Measurements from ENCODE around the gene FBRSL1. TPM values are rescaled to one million over a fixed set of nuclear protein-coding genes. Genes with fewer than 3 reads are reported as not detected.

Gene FBRSL1
- total RNA-seq, 1 experiment from 2014 or later: 124 TPM

DNA sequence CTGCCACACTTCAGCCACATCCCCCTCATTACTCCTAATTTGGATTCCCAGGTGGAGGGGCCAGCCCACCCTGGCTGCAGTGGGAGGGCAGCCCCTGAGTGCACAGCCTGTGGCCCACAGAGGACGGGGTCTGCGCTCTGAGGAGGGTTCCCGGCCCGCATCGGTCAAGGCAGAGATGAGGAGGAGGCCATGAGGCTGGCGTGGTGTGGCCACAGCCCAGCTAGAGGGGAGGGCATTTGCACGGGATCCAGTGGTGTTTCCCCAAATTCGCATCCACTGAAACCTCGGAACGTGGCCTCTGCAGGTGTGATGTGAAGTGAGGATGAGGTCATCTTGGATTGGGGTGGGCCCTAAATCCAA, 38.1 kb upstream of the FBRSL1 start:
- RAD21 ChIA-PET (ENCODE audit: low non-redundant PET in 1 of 2, low total read pairs in 2 of 2, uncharacterized antibody in 2 of 2, unreplicated experiment in 2 of 2): no interaction called here
- no TSS peak for BruUV-seq (replicated peaks)
- no peak for ATAC-seq
- TF ChIP-seq FOSL1 (IDR thresholded peaks at IDR 0.05; ENCODE audit: low read depth) (no peak), EZH2 (IDR thresholded peaks at IDR 0.05) (no peak), SIN3A (IDR thresholded peaks at IDR 0.05; ENCODE audit: low read depth) (no peak), EGR1 (IDR thresholded peaks at IDR 0.05; ENCODE audit: low read depth) (no peak), ZFX (IDR thresholded peaks at IDR 0.05) (no peak), JUND (IDR thresholded peaks at IDR 0.05) (no peak)
- TF ChIP-seq, protein P1, sequence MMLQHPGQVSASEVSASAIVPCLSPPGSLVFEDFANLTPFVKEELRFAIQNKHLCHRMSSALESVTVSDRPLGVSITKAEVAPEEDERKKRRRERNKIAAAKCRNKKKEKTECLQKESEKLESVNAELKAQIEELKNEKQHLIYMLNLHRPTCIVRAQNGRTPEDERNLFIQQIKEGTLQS (IDR thresholded peaks at IDR 0.05): no peak
- H3K9ac ChIP-seq (ENCODE audit: low read length): no peak overlapping the region
- CTCF ChIA-PET: no interaction called here
- H3K79me2 ChIP-seq (ENCODE audit: insufficient read depth, low read length): no peaks in the 10 kb centered on the region
- no peaks in the 10 kb centered on the region for H3K9me2 ChIP-seq (ENCODE audit: insufficient read depth)
- H3K27me3 ChIP-seq (ENCODE audit: insufficient read depth, low read length): no peaks in the 10 kb centered on the region
- H3K4me3 ChIP-seq (replicated peaks in 1 of 2; ENCODE audit: low read depth in 1 of 2, low read length in 2 of 2): no peak overlapping the region
- POLR2A ChIA-PET: no interaction called here
- DNase-seq (ENCODE audit: low read depth, low spot score): no peak
- H3K27ac ChIP-seq (ENCODE audit: low read depth, low read length): no peak overlapping the region
- H2AFZ ChIP-seq (ENCODE audit: low read depth, low read length, poor library complexity, severe bottlenecking): no peak overlapping the region
- H4K20me1 ChIP-seq (ENCODE audit: insufficient read depth): no peaks in the 10 kb centered on the region
- no peaks in the 10 kb centered on the region for H3K4me1 ChIP-seq (ENCODE audit: control insufficient read depth in 1 of 2, insufficient read depth in 2 of 2, low read length in 2 of 2)
- no peaks in the 10 kb centered on the region for H3K36me3 ChIP-seq (ENCODE audit: control insufficient read depth in 1 of 2, insufficient read depth in 2 of 2, low read length in 2 of 2)
- H3K9me3 ChIP-seq (ENCODE audit: control insufficient read depth in 1 of 2, insufficient read depth in 1 of 2, low read depth in 1 of 2, low read length in 2 of 2): no peaks in the 10 kb centered on the region; a peak in 1 of 4 replicates
- H3K4me2 ChIP-seq (ENCODE audit: low read length): no peak overlapping the region
- intact Hi-C loops (cut with micrococcal nuclease): no loop called here

DNA sequence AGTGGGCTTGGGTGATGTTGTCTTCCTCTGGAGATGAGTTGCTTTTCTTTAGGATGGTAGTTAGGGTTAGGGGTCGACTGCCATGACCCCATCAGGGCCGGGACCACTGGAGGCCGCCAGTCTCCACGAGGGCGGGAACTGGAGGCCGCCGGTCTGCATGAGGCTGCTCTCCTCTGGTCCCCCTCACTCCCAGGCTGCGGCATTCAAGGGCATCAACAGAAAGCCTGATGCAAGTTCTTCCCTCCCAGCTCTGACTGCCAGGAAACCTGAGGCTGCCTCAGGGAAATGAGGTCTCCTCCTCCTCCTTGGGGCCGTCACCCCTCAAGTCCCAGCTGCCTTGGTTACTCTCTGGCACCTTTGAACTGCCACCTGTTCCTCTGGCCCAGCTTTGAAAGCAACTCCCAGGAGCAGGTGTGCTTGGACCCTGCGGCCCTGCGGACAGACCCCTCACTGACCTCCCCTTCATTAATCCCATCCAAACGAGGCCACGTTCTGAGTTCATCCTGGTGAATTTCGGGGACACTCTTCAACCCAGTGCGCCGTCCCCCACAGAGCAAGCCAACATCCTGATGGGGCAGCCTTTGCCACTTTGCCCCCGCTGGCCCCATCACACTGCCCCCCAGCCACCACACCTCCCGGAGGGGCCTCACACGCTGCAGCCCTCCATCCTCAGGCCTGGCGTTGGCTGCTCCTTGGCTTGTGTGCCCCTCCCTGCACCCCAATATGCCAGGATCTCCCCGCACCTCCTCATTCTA, 37.2 kb upstream of the FBRSL1 start:
- Histone ChIP-seq H3K9me3 (ENCODE audit: control insufficient read depth in 1 of 2, insufficient read depth in 1 of 2, low read depth in 1 of 2, low read length in 2 of 2) (no peaks in the 10 kb centered on the region; a peak in 1 of 4 replicates), H3K27me3 (ENCODE audit: insufficient read depth, low read length) (no peaks in the 10 kb centered on the region), H3K4me3 (replicated peaks in 1 of 2; ENCODE audit: low read depth in 1 of 2, low read length in 2 of 2) (no peak overlapping the region), H3K4me2 (ENCODE audit: low read length) (no peak overlapping the region), H4K20me1 (ENCODE audit: insufficient read depth) (no peaks in the 10 kb centered on the region), H3K9me2 (ENCODE audit: insufficient read depth) (no peaks in the 10 kb centered on the region), H3K36me3 (ENCODE audit: control insufficient read depth in 1 of 2, insufficient read depth in 2 of 2, low read length in 2 of 2) (no peaks in the 10 kb centered on the region), H2AFZ (ENCODE audit: low read depth, low read length, poor library complexity, severe bottlenecking) (no peak overlapping the region), H3K4me1 (ENCODE audit: control insufficient read depth in 1 of 2, insufficient read depth in 2 of 2, low read length in 2 of 2) (no peaks in the 10 kb centered on the region), H3K27ac (ENCODE audit: low read depth, low read length) (no peak overlapping the region), H3K79me2 (ENCODE audit: insufficient read depth, low read length) (no peaks in the 10 kb centered on the region), H3K9ac (ENCODE audit: low read length) (no peak overlapping the region)
- POLR2A ChIA-PET: no interaction called here
- CTCF ChIA-PET: no interaction called here
- BruUV-seq (replicated peaks): no TSS peak
- intact Hi-C loops (cut with micrococcal nuclease): no loop called here
- RAD21 ChIA-PET (ENCODE audit: low non-redundant PET in 1 of 2, low total read pairs in 2 of 2, uncharacterized antibody in 2 of 2, unreplicated experiment in 2 of 2): no interaction called here
- no peak for DNase-seq (ENCODE audit: low read depth, low spot score)
- ATAC-seq: no peak
- TF ChIP-seq ZNF274 (IDR thresholded peaks at IDR 0.05; ENCODE audit: low read depth, low read length): no peak
- no peak for TF ChIP-seq YY1 (IDR thresholded peaks at IDR 0.05; ENCODE audit: extremely low read depth, insufficient replicate concordance, low read depth, low read length)
- TF ChIP-seq, protein P2, sequence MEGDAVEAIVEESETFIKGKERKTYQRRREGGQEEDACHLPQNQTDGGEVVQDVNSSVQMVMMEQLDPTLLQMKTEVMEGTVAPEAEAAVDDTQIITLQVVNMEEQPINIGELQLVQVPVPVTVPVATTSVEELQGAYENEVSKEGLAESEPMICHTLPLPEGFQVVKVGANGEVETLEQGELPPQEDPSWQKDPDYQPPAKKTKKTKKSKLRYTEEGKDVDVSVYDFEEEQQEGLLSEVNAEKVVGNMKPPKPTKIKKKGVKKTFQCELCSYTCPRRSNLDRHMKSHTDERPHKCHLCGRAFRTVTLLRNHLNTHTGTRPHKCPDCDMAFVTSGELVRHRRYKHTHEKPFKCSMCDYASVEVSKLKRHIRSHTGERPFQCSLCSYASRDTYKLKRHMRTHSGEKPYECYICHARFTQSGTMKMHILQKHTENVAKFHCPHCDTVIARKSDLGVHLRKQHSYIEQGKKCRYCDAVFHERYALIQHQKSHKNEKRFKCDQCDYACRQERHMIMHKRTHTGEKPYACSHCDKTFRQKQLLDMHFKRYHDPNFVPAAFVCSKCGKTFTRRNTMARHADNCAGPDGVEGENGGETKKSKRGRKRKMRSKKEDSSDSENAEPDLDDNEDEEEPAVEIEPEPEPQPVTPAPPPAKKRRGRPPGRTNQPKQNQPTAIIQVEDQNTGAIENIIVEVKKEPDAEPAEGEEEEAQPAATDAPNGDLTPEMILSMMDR (IDR thresholded peaks at IDR 0.05 in 2 of 3, conservative IDR thresholded peaks at IDR 0.05 in 1 of 3; ENCODE audit: borderline replicate concordance in 1 of 3, insufficient read depth in 1 of 3, low read depth in 2 of 3, low read length in 2 of 3): no peak
- no peak for TF ChIP-seq EZH2 (IDR thresholded peaks at IDR 0.05)
- no peak for TF ChIP-seq SRF (IDR thresholded peaks at IDR 0.05; ENCODE audit: low read depth)
- TF ChIP-seq EGR1 (IDR thresholded peaks at IDR 0.05; ENCODE audit: low read depth): no peak
- TF ChIP-seq SIN3A (IDR thresholded peaks at IDR 0.05; ENCODE audit: low read depth): no peak
- no peak for TF ChIP-seq TCF7L2 (IDR thresholded peaks at IDR 0.05; ENCODE audit: borderline replicate concordance, extremely low read depth, insufficient read depth, insufficient read length)
- TF ChIP-seq, protein P3, sequence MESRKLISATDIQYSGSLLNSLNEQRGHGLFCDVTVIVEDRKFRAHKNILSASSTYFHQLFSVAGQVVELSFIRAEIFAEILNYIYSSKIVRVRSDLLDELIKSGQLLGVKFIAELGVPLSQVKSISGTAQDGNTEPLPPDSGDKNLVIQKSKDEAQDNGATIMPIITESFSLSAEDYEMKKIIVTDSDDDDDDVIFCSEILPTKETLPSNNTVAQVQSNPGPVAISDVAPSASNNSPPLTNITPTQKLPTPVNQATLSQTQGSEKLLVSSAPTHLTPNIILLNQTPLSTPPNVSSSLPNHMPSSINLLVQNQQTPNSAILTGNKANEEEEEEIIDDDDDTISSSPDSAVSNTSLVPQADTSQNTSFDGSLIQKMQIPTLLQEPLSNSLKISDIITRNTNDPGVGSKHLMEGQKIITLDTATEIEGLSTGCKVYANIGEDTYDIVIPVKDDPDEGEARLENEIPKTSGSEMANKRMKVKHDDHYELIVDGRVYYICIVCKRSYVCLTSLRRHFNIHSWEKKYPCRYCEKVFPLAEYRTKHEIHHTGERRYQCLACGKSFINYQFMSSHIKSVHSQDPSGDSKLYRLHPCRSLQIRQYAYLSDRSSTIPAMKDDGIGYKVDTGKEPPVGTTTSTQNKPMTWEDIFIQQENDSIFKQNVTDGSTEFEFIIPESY (IDR thresholded peaks at IDR 0.05; ENCODE audit: extremely low read depth, insufficient replicate concordance, low read length): no peak
- TF ChIP-seq FOSL1 (IDR thresholded peaks at IDR 0.05; ENCODE audit: low read depth): no peak
- TF ChIP-seq, protein P4, sequence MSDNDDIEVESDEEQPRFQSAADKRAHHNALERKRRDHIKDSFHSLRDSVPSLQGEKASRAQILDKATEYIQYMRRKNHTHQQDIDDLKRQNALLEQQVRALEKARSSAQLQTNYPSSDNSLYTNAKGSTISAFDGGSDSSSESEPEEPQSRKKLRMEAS (IDR thresholded peaks at IDR 0.05): no peak
- no peak for TF ChIP-seq POLR2A (IDR thresholded peaks at IDR 0.05; ENCODE audit: borderline replicate concordance, extremely low read depth, insufficient read depth, insufficient read length)
- no peak for TF ChIP-seq CBX3 (IDR thresholded peaks at IDR 0.05; ENCODE audit: low read depth)
- no peak for TF ChIP-seq JUND (IDR thresholded peaks at IDR 0.05)
- no peak for TF ChIP-seq SP1 (IDR thresholded peaks at IDR 0.05; ENCODE audit: low read depth)
